Bronchial epithelial cell (primary cell): Measurements from ENCODE around the gene SF3B3. TPM values are rescaled to one million over a fixed set of nuclear protein-coding genes. Genes with fewer than 3 reads are reported as not detected.
"Not testable (repeated sequence)": the region's sequence is repeated elsewhere in the genome, so short reads cannot be mapped to it uniquely, and the experiment has no call there.

Source experiments
- DNase-seq: peaks from one replicate; pipeline ENCODE4 v3.0.0-alpha.2; 2010; ENCODE audit warnings: low read depth
- FAIRE-seq: peaks from 2 replicates; lab custom pipeline; 2011; peaks lifted over from hg19 to GRCh38; lab: Jason Lieb, UNC
- H3K27me3 ChIP-seq: 2 replicates; pipeline ENCODE4 v1.5.1; 2011; ENCODE audit warnings: low read length; ENCODE audit not compliant: control insufficient read depth, insufficient read depth
- H3K36me3 ChIP-seq: 2 replicates; pipeline ENCODE4 v1.5.1; 2011; ENCODE audit warnings: low read length; ENCODE audit not compliant: control insufficient read depth, insufficient read depth
- H3K4me3 ChIP-seq: 2 replicates; pipeline ENCODE4 v1.5.1; 2011; ENCODE audit warnings: mild to moderate bottlenecking, low read depth, low read length, control low read depth
- CTCF ChIP-seq: IDR thresholded peaks from 2 replicates; pipeline ENCODE4 v1.5.1; 2011; ENCODE audit warnings: mild to moderate bottlenecking, moderate library complexity, low read length, control low read depth, inconsistent platforms; ENCODE audit not compliant: insufficient read depth, severe bottlenecking
- total RNA-seq: library from RNA; depleted of rRNA; stranded (reverse); fragments of >200 nt; gene quantifications from 2 replicates; pipeline ENCODE4 v1.2.1, GENCODE V29; 2014

The SF3B3 gene
- total RNA-seq, 1 donor from 2014 or later, result 80.6 TPM

- no peak for TF ChIP-seq CTCF
- H3K4me3 ChIP-seq, result no peak overlapping the region
- no peak for DNase-seq
- no peak for FAIRE-seq
- H3K27me3 ChIP-seq, result no peaks in the 10 kb centered on the region
- peaks cover 16% of the 10 kb centered on the region for H3K36me3 ChIP-seq
These were observed 3.8 kb downstream of the SF3B3 start for GRCh38 chr16:70527315-70527996.

GRCh38 chr16:70529051-70529777 is 5.6 kb downstream of the SF3B3 start:
- Histone ChIP-seq H3K4me3 (no peak overlapping the region), H3K36me3 (peaks cover 18% of the 10 kb centered on the region), H3K27me3 (no peaks in the 10 kb centered on the region)
- peak; percentile 25 for TF ChIP-seq CTCF
- DNase-seq, result peak; percentile 68
- no peak for FAIRE-seq

- not testable (repeated sequence) for FAIRE-seq, H3K27me3 ChIP-seq, H3K4me3 ChIP-seq, DNase-seq
- H3K36me3 ChIP-seq, result peaks cover 18% of the 10 kb centered on the region
These were observed 6.3 kb downstream of the SF3B3 start for GRCh38 chr16:70529954-70530353.

- FAIRE-seq, result no peak
- Histone ChIP-seq H3K27me3 (no peaks in the 10 kb centered on the region), H3K4me3 (no peak overlapping the region), H3K36me3 (peaks cover 24% of the 10 kb centered on the region)
- TF ChIP-seq CTCF, result no peak
- DNase-seq, result no peak
These were observed 11.4 kb downstream of the SF3B3 start for GRCh38 chr16:70534971-70535370.

- H3K36me3 ChIP-seq, result peaks cover 29% of the 10 kb centered on the region
- H3K4me3 ChIP-seq, result no peak overlapping the region
- H3K27me3 ChIP-seq, result no peaks in the 10 kb centered on the region
- FAIRE-seq (no peak), DNase-seq (no peak)
- TF ChIP-seq CTCF, result no peak
These were observed 17.4 kb downstream of the SF3B3 start for GRCh38 chr16:70540994-70541393.

GRCh38 chr16:70544548-70544947 is 20.9 kb downstream of the SF3B3 start:
- DNase-seq, result no peak
- TF ChIP-seq CTCF, result no peak
- H3K27me3 ChIP-seq, result no peaks in the 10 kb centered on the region
- H3K36me3 ChIP-seq, result peaks cover 29% of the 10 kb centered on the region
- H3K4me3 ChIP-seq, result no peak overlapping the region
- FAIRE-seq, result no peak
